ENCODE results near the gene NFIX. TPM values are rescaled to one million over a fixed set of nuclear protein-coding genes. Genes with fewer than 3 reads are reported as not detected.
"Not testable (repeated sequence)": the region's sequence is repeated elsewhere in the genome, so short reads cannot be mapped to it uniquely, and the experiment has no call there.

NFIX gene
- total RNA-seq, 1 experiment from 2014 or later, result 5.2 TPM

GRCh38 chr19:12957389-12957952 lies 37.8 kb upstream of the NFIX start:
- not testable (repeated sequence) for DNase-seq (ENCODE audit: extremely low read depth, low read depth)

DNA sequence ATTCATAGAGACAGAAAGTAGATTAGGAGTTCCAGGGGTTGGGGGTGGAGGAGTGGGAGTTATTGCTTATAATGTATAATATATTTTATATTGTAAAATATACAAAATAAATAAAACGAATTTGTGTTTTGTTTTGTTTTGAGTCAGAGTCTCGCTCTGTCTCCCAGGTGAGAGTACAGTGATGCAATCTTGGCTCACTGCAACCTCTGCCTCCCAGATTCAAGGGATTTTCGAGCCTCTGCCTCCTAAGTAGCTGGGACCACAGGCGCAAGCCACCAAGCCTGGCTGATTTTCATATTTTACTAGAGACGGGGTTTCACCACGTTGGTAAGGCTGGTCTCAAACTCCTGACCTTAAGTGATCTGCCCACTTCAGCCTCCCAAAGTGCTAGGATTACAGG lies 35.8 kb upstream of the NFIX start:
- DNase-seq (ENCODE audit: extremely low read depth, low read depth), result no peak

GRCh38 chr19:12965017-12965811 lies 30.1 kb upstream of the NFIX start:
- DNase-seq (ENCODE audit: extremely low read depth, low read depth), result peak; percentile 74

GRCh38 chr19:12965812-12966135 lies 29.5 kb upstream of the NFIX start:
- no peak for DNase-seq (ENCODE audit: extremely low read depth, low read depth)

DNA sequence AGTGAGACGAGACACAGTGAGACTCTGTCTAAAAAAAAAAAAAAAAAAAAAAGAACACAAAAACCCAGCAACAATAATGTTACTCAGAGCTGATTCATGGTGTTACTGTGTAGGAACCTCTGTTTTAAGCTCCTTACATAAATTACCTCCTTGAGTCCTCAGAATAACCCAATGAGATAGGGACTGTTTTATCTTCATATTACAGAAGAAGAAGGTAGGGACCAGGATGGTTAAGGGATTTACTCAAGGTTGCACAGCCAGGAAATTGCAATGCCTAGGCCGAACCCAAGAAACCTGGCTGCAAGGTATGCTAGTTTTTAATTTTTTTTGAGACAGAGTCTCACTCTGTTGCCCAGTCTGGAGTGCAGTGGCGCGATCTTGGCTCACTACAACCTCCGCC lies 27.4 kb upstream of the NFIX start:
- no peak for DNase-seq (ENCODE audit: extremely low read depth, low read depth)

DNA sequence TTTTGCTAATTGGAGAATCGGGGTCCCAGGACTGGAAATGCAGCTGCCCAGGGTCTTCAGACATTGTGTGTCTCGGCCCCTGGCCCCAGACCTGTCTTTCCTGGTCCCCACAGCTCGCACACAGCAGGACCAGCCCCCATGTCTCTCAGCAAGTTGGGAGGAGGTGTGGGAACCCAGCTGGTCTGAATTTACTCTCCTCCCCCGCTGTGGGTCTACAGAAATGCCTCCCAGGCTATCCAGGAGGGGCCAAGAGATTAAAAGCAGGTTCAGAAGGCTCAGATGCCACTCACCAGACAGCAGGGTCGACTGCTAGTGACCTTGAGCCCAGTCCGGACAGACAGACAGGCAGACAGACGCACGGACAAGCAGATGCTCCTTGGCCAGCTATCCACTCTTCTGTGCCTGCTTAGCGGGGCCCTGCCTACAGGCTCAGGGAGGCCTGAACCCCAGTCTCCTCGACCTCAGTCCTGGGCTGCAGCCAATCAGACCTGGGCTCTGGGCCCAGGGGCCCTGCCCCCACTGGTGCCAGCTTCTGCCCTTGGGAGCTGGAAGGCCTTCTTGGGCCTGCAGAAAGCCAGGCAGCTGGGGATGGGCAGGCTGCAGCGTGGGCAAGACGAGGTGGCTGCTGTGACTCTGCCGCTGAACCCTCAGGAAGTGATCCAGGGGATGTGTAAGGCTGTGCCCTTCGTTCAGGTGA lies 25.8 kb upstream of the NFIX start, which contains the start of gene DAND5:
TSS of gene DAND5 (plus strand) at position 285 of the 697 bp plus-strand sequence. CDS start at position 370, 85 bp downstream.
- no peak for DNase-seq (ENCODE audit: extremely low read depth, low read depth)

- no peak for DNase-seq (ENCODE audit: extremely low read depth, low read depth)
Measured at GRCh38 chr19:12970070-12970820, 25.0 kb upstream of the NFIX start.

DNA sequence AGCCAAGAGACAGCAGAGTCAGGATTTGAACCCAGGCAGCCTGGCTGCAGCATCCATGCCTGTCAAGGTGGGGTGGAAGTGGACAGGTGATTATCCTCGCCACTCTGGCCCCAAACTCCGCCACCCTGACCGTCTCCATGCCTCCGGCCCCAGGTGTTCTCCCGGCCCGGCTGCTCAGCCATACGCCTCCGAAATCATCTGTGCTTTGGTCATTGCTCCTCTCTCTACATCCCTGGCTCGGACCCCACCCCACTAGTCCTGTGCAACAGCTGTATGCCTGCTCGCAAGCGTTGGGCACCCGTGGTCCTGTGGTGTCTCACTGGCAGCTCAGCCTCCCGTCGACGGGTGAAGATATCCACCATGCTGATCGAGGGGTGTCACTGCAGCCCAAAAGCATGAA lies 22.0 kb upstream of the NFIX start:
- no peak for DNase-seq (ENCODE audit: extremely low read depth, low read depth)

DNA sequence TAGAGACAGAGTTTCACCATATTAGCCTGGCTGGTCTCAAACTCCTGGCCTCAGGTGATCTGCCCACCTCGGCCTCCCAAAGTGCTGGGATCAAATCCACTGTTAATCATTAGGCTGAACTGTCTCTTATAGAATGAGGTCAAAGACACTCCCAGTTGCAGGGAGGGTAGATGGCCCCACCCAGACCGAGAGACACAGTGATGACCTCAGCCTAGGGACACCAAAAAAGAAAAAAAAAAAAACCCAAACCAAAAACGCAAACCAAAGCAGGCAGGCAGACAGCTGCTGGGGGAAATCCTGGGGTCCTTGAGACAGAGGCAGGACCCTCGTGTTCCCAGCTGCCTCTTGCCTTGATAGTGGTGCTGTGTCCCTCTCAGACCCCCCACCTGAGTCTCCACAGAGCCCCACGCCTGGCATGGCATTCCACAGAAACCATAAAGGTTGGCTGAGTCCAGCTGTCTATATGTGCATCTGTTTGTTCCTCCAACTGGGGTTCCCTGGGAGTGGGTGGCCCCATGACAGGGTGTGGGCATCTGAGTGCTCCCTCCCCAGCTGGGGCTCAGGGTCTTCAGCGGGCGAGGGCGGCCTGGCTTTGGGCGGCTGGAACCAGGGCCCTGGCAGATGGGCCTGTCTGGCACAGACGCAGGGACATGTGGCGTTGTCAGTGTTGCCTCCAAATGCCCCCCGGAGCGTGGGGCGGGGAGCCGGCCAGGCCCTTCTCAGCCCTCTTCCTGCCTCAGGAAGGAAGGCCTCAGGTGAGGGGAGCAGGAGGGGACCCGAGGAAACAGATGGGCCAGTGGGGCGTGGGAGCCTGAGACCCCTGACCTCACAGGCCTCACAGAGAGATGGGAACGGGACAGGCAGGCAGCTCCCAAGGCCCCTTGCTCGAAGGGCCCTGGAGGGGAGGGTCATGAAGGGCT lies 20.7 kb upstream of the NFIX start:
- no peak for DNase-seq (ENCODE audit: extremely low read depth, low read depth)

- no peak for DNase-seq (ENCODE audit: extremely low read depth, low read depth)
Measured at GRCh38 chr19:12975221-12975741, 20.0 kb upstream of the NFIX start.

DNA sequence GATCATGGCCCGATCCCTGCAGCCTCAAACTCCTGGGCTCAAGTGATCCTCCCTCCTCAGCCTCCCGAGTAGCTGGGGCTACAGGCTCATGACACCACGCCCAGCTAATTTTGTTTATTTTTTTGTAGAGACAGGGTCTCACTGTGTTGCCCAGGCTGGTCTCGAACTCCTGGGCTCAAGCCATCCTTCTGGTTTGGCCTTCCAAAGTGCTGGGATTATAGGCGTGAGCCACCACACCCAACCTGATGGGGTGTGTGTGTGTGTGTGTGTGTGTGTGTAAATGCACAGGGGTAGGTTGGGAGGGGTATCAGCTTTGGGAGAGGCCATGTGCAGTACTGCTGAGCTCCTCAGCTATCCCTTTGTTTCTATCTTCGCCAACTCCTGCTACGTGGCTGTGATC lies 19.2 kb upstream of the NFIX start:
- not testable (repeated sequence) for DNase-seq (ENCODE audit: extremely low read depth, low read depth)

GRCh38 chr19:12979974-12980373 lies 15.3 kb upstream of the NFIX start:
- no peak for DNase-seq (ENCODE audit: extremely low read depth, low read depth)

DNA sequence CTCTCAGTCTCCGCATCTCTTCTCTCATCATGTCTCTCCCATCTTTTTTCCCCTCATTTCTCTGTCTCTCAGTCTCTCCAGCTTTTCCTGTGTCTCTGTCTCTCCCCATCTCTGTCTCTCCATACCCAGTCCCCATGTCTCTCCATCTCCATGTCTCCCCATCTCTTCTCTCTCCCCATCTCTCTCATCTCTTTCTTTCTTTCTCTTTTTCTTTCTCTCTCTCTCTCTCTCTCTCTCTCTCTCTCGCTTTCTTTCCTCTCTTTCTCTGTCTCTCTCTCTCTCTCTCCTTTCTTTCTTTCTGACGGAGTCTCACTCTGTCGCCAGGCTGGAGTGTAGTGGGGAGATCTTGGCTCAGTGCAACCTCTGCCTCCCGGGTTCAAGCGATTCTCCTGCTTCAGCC lies 12.6 kb upstream of the NFIX start:
- DNase-seq (ENCODE audit: extremely low read depth, low read depth), result no peak

DNA sequence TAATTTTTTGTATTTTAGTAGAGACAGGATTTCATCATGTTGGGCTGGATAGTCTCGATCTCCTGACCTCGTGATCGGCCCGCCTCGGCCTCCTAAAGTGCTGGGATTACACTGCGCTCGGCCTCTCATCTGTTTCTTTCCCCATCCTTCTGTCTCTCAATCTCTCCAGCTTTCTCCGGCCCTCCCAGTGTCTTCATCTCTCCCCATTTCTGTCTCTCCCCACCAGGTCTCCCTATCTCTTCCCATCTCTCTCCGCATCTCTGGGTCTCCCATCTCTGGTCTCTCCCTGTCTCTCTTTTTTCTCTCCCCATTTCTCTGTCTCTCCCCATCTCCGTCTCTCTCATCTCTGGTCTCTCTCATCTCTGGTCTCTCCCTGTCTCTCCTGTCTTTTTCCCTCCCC lies 12.2 kb upstream of the NFIX start:
- DNase-seq (ENCODE audit: extremely low read depth, low read depth), result no peak

GRCh38 chr19:12983542-12984142 lies 11.6 kb upstream of the NFIX start:
- DNase-seq (ENCODE audit: extremely low read depth, low read depth), result peak; percentile 49

DNA sequence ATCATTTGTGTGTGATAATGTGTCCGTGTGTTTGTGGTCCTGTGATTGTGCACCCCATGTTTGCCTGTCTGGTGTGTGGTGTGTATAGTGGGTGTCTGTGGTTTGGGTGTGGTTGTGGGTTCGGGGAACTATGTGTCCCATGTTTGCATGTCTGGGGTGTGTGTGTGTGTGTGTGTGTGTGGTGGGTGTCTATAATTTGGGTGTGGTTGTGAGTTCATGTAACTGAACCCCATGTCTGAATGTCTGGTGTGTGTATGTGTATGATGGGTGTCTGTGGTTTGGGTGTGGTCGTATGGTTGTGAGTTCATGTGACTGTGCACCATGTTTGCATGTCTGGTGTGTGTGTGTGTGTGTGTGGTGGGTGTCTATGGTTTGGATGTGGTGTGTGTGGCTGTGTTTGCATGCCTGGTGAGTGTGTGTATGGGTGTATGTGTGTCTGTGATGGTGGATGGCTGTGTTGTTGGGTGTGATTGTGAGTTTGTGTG lies 11.1 kb upstream of the NFIX start:
- no peak for DNase-seq (ENCODE audit: extremely low read depth, low read depth)

DNA sequence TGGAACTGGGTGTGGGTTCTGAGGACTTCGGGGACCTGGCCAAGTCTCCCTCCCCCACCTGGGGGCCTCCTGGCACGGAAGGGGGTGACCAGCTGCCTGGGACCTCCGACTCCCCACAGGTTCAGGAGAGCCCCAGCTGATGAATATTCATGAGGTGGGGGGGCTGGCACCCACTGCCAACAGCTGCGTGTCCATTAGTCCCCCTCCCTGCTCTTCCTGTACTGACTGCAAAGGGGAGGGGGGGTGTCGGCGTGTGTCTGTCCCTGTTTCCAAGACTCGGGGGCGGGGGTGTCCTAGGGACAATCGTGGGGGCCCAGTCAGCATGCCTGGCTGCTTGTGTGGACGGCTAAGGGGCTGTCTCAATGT lies 10.6 kb upstream of the NFIX start:
- DNase-seq (ENCODE audit: extremely low read depth, low read depth), result no peak

DNA sequence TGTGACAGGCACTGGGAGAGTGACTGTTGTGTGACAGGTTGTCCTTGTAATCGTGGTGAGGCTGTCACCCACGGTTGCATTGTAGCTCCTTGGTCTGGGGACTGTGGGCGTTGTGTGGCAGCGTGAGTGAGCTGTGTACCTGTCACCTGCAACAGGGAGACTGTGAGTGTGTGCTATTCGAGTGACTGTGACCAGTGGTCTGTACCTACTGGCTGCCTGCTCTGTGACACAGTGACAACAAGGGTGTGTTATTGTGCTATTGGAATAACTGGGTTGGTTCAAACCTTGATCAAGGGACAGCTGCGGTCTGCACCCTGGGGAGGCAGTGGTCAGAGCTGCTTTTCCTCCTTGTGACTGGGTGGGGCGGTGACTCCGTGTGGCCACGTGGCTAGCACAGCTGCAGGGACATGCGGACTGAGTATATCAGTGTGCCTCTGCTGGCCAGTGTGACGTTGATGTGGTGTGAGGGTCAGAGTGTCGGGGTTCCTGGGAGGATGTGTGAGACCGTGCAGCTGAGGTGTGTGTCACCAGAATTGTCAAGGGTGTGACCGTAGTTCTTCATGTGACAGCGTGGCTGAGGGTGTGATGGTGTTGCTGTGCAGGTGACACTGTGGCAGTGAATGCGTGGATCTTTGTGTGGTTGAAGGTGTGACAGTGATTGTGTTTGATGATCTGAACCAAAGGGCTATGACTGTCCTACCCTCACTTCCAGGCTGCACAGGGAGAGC lies 10.1 kb upstream of the NFIX start:
- peak; percentile 14 for DNase-seq (ENCODE audit: extremely low read depth, low read depth)

DNA sequence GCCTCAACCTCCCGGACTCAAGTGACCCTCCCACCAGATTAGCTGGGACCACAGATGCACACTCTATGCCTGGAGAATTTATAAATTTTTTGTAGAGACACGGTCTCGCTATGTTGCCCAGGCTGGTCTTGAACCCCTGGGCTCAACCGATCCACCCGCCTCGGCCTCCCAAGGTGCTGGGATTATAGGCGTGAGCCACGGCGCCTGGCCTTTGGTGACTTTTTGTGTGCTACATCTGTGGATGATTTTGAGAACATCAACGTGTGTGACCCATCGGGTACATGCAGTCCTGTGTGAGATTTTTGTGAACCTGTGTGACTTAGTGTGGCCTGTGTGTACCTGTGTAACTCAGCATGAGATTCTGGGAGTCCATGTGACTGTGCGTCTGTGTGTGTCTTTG lies 8.5 kb upstream of the NFIX start:
- DNase-seq (ENCODE audit: extremely low read depth, low read depth), result no peak

Data from NCI-H460 (cell line).